GM18861 (cell line): ENCODE data around the gene NFIX.

ENCODE experiments used
- ATAC-seq: cut with Tn5 transposase; IDR thresholded peaks from one replicate; pipeline ENCODE4 v1.9.1; 2021; ENCODE audit not compliant: unreplicated experiment

The NFIX gene

GRCh38 chr19:13089139-13089856, 94.0 kb downstream of the NFIX start:
- ATAC-seq: no peak

DNA sequence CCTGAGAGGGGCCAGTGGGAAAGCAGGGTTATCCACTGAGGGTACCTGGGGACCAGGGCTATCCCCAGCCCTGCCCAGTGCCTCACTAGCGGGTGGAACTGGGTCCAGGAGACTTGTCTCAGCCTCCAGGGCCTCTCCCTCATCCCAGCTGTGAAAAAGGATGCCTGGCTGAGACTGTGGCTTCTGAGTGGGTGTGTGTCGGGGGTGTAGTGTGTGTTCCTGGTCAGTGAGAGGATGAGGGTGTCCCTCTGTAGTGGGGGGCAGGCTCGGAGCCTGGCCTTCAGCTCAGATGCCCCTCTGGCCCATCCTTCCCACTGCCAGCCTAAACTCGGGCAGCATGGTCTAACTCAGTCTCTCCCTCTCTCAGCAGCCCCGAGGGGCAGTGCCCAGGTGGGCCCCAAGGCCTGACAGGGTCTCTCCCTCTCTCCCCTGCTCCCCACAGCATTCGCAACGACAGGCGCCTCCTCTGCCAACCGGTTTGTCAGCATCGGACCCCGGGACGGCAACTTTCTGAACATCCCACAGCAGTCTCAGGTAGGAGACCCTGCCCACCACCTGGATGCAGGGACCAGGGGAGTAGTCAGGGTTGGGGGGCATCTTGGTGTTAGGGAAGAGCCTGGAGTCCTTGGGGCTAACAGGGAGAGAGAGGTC, 94.7 kb downstream of the NFIX start:
- no peak for ATAC-seq

- no peak for ATAC-seq
Measured at GRCh38 chr19:13090511-13091231, 95.4 kb downstream of the NFIX start.

DNA sequence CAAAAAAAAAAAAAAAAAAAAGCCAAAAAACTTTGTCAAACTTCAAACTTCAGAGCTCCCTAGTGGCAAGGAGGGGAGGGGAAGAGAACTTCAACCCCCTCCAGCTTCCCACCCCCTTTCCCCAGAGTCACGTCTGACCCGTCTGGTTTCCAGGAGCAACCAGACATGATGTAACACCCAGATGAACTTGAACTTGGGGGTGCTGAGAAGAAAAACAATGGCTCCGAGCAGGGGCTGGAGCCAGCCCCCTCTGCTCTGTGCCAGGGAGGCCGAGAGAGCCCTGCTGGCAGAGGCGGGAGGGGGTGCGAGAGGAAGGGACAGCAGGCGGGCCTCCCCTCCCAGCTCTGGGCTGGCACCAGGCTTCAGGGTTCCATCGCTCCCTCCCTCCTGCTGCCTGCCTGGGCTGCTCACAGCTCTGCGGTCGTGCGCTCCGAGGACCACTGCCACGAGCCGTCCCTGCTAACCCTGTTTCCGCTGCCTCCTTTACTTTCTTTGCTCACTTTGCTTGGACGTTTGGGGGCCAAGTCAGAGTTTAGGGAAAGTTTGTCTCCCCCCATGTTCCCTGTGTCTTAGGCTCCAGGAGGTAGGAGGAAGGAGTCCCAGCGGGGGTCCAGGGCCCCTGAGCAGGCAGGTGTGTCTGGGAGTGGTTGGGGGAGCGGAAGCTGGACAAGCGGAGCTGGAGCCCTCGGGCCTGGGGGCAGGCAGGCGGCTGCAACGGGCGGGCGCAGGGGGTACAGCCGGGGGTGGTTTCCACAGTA, 96.3 kb downstream of the NFIX start:
- no peak for ATAC-seq

- ATAC-seq: no peak
Measured at GRCh38 chr19:13092158-13092543, 96.9 kb downstream of the NFIX start.

- ATAC-seq: no peak
Measured at GRCh38 chr19:13092606-13093235, 97.4 kb downstream of the NFIX start.

- no peak for ATAC-seq
Measured at GRCh38 chr19:13093407-13094105, 98.3 kb downstream of the NFIX start.

DNA sequence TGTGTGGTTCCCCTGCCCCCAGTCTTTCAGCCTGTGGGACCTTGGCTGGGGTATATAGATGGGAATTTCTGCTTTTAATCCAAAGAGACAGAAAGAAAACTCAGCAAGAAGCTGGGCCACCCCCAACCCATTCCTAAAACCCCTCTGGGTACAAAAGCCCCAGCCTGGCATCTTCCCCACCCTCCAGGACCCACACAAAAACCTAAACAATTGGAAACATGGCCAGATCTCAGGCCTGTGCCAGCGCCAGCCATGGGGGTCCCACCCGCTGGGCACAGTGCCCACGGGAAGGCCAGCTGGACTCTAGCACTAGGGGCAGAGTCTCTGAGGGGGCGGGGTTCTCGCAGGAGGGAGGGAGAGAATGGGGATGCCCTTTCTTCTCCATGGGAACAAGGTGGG, 98.8 kb downstream of the NFIX start:
- ATAC-seq: no peak

GRCh38 chr19:13094771-13095392, 99.6 kb downstream of the NFIX start:
- ATAC-seq: no peak

DNA sequence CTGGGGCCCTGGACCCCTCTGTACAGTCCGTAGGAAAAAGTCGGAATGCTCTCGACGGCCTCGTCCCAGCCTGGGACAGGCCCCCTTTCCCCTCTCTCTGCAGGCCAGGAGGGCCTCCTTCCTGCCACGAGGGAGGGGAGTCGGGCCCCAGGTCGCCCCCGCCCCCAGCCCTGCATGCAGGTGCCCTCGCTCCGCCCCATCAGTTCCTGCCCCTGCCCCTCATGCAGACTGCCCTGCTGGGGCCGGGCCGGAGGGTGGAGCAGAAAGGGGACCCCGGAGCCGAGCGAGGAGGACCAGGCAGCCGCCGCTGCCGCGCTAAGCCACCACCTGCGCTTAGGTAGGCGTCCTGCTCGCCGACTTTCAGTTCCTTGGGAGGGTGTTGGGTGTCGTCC, 100.1 kb downstream of the NFIX start:
- ATAC-seq: no peak

DNA sequence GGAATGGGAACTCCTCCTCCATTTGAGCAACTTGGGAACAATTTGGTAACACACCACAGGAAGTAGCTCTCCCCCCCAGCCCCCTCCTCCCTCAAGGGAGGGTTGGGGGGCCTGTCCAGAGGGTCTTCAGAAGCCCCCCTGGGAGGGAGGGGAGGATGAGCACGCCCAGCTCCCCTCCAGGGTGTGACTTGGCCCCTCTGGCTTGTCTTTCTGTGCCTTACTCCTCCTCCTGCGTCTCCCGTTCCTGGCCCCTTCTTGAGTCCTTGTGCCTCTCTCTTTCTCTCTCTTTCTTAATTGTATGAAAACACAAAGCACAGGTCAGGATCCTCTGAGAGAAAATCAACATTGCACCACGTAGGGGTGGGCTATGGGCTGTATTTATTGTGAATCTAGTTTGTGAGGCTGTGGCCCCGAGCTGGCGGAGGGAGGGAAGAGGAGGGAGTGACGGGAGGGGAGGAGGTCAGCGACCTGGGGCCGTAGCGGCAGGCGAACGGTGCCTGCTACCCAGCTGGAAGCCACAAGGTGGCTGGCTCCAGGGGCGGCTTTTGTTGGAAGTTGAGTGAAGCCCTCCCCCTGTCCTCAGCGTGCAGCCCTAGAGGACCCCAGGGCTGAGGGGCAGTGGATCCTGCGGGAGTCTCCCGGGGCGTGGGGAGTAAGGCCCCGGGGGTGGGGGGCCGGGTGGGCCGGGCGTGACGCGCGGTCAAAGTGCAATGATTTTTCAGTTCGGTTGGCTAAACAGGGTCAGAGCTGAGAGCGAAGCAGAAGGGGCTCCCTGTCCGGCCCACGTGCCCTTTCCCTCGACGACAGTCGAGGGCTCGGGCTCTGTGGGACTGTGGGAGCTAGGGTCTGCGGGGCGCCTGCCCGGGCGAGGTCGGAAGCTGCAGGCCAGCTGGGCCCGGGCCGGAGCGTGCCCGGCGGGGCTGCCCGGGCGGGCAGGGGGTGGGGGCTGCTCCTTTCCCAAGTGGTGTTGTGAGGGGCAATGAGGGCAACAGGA, 101.0 kb downstream of the NFIX start:
- ATAC-seq: no peak

DNA sequence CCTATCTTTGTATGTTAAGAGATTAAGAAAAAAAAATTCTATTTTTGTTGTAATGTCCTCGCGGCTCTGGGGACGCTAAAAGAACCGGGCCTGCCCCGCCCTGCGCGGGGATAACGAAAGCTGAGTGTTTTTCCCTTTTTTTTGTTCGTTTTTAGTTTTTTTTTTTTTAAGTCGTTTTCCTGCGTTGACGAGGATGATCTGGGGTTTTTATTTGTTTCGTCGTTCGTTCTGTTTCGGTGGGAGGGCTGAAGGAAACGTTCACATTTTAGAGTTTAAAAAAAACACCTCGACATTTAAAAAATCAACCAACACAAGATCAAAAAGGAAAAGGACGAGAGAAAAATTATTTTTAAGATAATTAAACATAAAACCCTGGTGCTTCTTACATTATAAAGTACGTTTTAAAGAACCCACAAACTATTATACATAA, 101.8 kb downstream of the NFIX start:
- ATAC-seq: no peak

DNA sequence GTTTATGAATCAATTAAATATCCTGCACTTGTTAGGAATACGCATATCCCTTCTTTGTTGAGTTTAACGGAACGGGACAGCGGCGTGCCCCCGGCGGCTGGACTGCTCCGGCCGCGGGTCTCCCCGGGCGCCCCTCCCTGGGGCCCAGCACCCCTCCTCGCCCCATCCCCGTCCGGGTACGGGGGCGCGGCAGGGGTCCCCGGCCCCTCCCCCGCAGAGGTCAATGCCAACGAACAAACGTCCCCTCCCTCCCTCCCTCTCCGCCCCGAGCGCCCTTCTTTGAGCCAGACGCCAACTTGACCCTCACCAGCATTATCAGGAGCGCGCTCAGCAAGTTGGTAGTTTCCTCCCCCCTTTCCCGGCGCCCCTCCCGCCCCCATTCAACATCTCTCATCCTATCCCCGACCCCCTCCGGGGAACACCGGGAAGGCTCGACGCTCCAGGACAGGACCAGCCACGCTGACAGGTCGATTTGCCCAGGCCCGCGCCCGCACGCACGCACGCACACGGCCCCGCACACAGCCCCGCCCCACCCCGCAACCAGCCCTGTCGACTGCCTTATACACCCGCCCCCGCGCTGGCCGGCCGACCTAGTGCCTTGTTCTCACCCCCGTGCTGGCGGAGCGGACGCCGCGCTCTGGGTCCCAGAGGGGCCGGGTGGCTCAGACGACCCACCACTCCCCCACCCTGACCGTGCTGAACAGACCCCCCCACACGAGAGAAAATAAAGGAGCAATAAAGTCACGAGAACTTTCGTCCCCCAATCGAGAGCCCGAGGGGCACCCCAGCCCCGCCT, 102.4 kb downstream of the NFIX start:
- ATAC-seq: no peak

- no peak for ATAC-seq
Measured at GRCh38 chr19:13098277-13099072, 103.2 kb downstream of the NFIX start.

DNA sequence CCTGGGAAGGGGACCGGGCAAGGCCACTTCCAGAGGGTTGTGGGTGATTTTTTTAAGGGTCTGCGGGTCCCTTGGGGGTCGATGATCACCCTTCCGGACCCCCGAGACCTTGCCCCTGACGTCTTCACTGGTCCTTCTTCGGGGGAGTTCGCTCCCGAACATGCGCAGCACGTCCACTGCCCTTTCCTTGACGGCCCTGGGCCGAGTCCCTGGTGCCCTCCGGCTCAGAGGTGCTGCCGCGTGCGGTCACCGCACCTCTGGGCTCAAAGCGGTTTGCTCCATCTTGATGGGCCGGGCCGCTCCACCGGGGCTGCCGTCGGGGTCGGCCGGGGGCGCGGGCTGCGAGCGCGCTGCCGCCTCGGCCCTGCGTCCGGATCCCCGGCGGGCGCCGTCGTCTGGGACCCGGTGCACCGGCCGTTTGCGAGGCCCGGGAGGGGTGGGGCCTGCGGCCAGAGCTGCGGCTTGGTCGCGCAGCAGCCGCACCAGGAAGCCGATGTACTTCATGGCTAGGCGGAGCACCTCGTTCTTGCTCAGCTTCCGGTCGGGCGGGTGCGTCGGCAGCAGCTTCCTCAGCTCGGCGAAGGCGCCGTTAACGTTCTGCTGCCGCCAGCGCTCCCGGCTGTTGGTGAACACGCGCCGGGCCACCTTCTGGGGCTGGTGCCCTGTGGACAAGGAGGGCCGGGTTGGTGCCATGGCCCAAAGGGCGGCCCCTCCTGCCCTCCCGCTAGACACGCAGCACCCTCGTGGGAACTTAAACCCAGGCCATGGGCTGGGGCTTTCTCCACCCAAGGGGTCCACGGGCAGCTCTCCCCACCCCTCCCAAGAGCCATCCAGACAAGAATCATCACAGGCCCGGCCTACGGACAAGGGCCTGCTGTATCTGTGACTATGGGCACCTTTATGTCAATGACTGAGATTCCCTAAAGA, 104.1 kb downstream of the NFIX start:
- no peak for ATAC-seq

GRCh38 chr19:13100031-13100588, 104.8 kb downstream of the NFIX start:
- no peak for ATAC-seq
